Measurements from ENCODE around the gene MIPEP.

Gene MIPEP

GRCh38 chr13:23806874-23807526 lies 82.2 kb downstream of the MIPEP start:
- no peak for DNase-seq

GRCh38 chr13:23805821-23806220 lies 83.4 kb downstream of the MIPEP start:
- no peak for DNase-seq

GRCh38 chr13:23805122-23805521 lies 84.1 kb downstream of the MIPEP start:
- DNase-seq, result no peak

GRCh38 chr13:23804166-23804565 lies 85.0 kb downstream of the MIPEP start:
- no peak for DNase-seq

GRCh38 chr13:23801141-23801540 lies 88.1 kb downstream of the MIPEP start:
- no peak for DNase-seq

- DNase-seq, result no peak
Measured at GRCh38 chr13:23799945-23800344, 89.3 kb downstream of the MIPEP start.

- DNase-seq, result no peak
Measured at GRCh38 chr13:23797276-23797903, 91.8 kb downstream of the MIPEP start.

- no peak for DNase-seq
Measured at GRCh38 chr13:23796551-23796950, 92.6 kb downstream of the MIPEP start.

- no peak for DNase-seq
Measured at GRCh38 chr13:23794267-23795161, 94.7 kb downstream of the MIPEP start.

- DNase-seq, result no peak
Measured at GRCh38 chr13:23793711-23794110, 95.5 kb downstream of the MIPEP start.

GRCh38 chr13:23792680-23793079 lies 96.5 kb downstream of the MIPEP start:
- DNase-seq, result no peak

GRCh38 chr13:23790577-23791170 lies 98.5 kb downstream of the MIPEP start:
- peak in 1 of 14 donors; percentile 30 for DNase-seq

GRCh38 chr13:23789576-23790346 lies 99.4 kb downstream of the MIPEP start:
- no peak for DNase-seq

- DNase-seq, result no peak
Measured at GRCh38 chr13:23788459-23788858, 100.7 kb downstream of the MIPEP start.

GRCh38 chr13:23787464-23787863 lies 101.7 kb downstream of the MIPEP start:
- DNase-seq, result no peak

GRCh38 chr13:23786607-23787006 lies 102.6 kb downstream of the MIPEP start:
- DNase-seq, result no peak

- DNase-seq, result no peak
Measured at GRCh38 chr13:23778879-23779278, 110.3 kb downstream of the MIPEP start.

- no peak for DNase-seq
Measured at GRCh38 chr13:23778002-23778652, 111.1 kb downstream of the MIPEP start.

GRCh38 chr13:23777575-23777870 lies 111.7 kb downstream of the MIPEP start:
- DNase-seq, result no peak

GRCh38 chr13:23776698-23777574 lies 112.3 kb downstream of the MIPEP start:
- DNase-seq, result no peak

GRCh38 chr13:23772717-23773116 lies 116.5 kb downstream of the MIPEP start:
- no peak for DNase-seq

Data from C1 segment of cervical spinal cord (tissue), 14 donors.